GM12874 (cell line): ENCODE data around the gene HAPLN3.

Experiments
- CTCF ChIP-seq: IDR thresholded peaks from 2 replicates; pipeline ENCODE4 v1.5.1; 2011; ENCODE audit warnings: low read depth, mild to moderate bottlenecking, control low read depth, low read length, moderate library complexity; ENCODE audit not compliant: insufficient read depth

The HAPLN3 gene

GRCh38 chr15:88891540-88892254 is 3.6 kb downstream of the HAPLN3 start:
- no peak for TF ChIP-seq CTCF

- TF ChIP-seq CTCF, result no peak
Measured at GRCh38 chr15:88890495-88890894, 4.8 kb downstream of the HAPLN3 start.

GRCh38 chr15:88888719-88889118 is 6.6 kb downstream of the HAPLN3 start:
- TF ChIP-seq CTCF, result no peak

- no peak for TF ChIP-seq CTCF
Measured at GRCh38 chr15:88887068-88887580, 8.2 kb downstream of the HAPLN3 start.

- TF ChIP-seq CTCF, result no peak
Measured at GRCh38 chr15:88882785-88883184, 12.6 kb downstream of the HAPLN3 start.

- TF ChIP-seq CTCF, result no peak
Measured at GRCh38 chr15:88881775-88882174, 13.6 kb downstream of the HAPLN3 start.

- TF ChIP-seq CTCF, result no peak
Measured at GRCh38 chr15:88880944-88881740, 14.2 kb downstream of the HAPLN3 start.
